Stimulated activated CD4-positive, alpha-beta T cell treated with anti-CD3 and anti-CD28 coated beads, Interleukin-4, amount 100 ng/mL, for 24 hours (primary cell): ENCODE measurements around the gene MOB2.

ENCODE experiments used
- DNase-seq: peaks from one replicate; pipeline ENCODE4 v3.0.0-alpha.2; 2020

Gene MOB2

GRCh38 chr11:1470681-1471611 lies 15.6 kb downstream of the MOB2 start:
- no peak for DNase-seq

- no peak for DNase-seq
Measured at GRCh38 chr11:1469911-1470680, 16.5 kb downstream of the MOB2 start.

- DNase-seq: no peak
Measured at GRCh38 chr11:1469287-1469910, 17.2 kb downstream of the MOB2 start.

- DNase-seq: no peak
Measured at GRCh38 chr11:1468473-1469066, 18.0 kb downstream of the MOB2 start.

GRCh38 chr11:1468002-1468401 lies 18.6 kb downstream of the MOB2 start:
- DNase-seq: no peak

- no peak for DNase-seq
Measured at GRCh38 chr11:1467270-1467669, 19.3 kb downstream of the MOB2 start.

GRCh38 chr11:1466784-1467183 lies 19.8 kb downstream of the MOB2 start:
- no peak for DNase-seq

- no peak for DNase-seq
Measured at GRCh38 chr11:1463056-1463455, 23.5 kb downstream of the MOB2 start.

- DNase-seq: no peak
Measured at GRCh38 chr11:1462698-1462975, 23.9 kb downstream of the MOB2 start.

- no peak for DNase-seq
Measured at GRCh38 chr11:1461826-1462697, 24.5 kb downstream of the MOB2 start.

- no peak for DNase-seq
Measured at GRCh38 chr11:1460986-1461825, 25.4 kb downstream of the MOB2 start.

- no peak for DNase-seq
Measured at GRCh38 chr11:1460396-1460985, 26.1 kb downstream of the MOB2 start.

- DNase-seq: no peak
Measured at GRCh38 chr11:1459764-1460395, 26.7 kb downstream of the MOB2 start.

GRCh38 chr11:1459219-1459575 lies 27.4 kb downstream of the MOB2 start:
- no peak for DNase-seq

GRCh38 chr11:1458340-1459218 lies 28.0 kb downstream of the MOB2 start:
- no peak for DNase-seq

GRCh38 chr11:1457856-1458255 lies 28.7 kb downstream of the MOB2 start:
- no peak for DNase-seq

GRCh38 chr11:1457326-1457680 lies 29.3 kb downstream of the MOB2 start:
- DNase-seq: no peak

- no peak for DNase-seq
Measured at GRCh38 chr11:1456596-1457325, 29.8 kb downstream of the MOB2 start.

GRCh38 chr11:1456176-1456575 lies 30.4 kb downstream of the MOB2 start:
- DNase-seq: no peak
